HCT116 (cell line): ENCODE results near the gene HGFAC. TPM values are rescaled to one million over a fixed set of nuclear protein-coding genes. Genes with fewer than 3 reads are reported as not detected.

Experiments
- ATAC-seq: fragments of 200-7000 bp; cut with Tn5 transposase; 2 replicates; pipeline ENCODE4 v1.9.1; 2020; ENCODE audit warnings: mild to moderate bottlenecking, moderate library complexity
- BruUV-seq: library from RNA; stranded (reverse); fragments of 400-500 nt; replicated peaks from 2 replicates; lab custom pipeline; 2021; lab: Mats Ljungman, UMichigan
- CTCF ChIA-PET: fragments of 300-600 bp; sonication (Branson Sonifier 250); formaldehyde crosslinking; loops from one replicate; lab custom pipeline; 2021; ENCODE audit warnings: antibody characterized with exemption; lab: Charles Lee
- POLR2A ChIA-PET: fragments of 300-600, 350-600 bp; sonication (Branson Sonifier 250); formaldehyde crosslinking; loops from one replicate; lab custom pipeline; 2021; ENCODE audit warnings: antibody characterized with exemption; lab: Charles Lee
- RAD21 ChIA-PET, 2 experiments: fragments of 300-600 bp; sonication (Branson Sonifier 250); formaldehyde crosslinking; loops; one replicate each; lab custom pipeline; 2023; ENCODE audit warnings: low total read pairs in 2 of 2; ENCODE audit not compliant: uncharacterized antibody in 2 of 2, unreplicated experiment in 2 of 2, low non-redundant PET in 1 of 2; lab: Charles Lee
- DNase-seq: peaks from one replicate; pipeline ENCODE4 v3.0.0-alpha.2; 2010; ENCODE audit warnings: low read depth, low spot score
- H2AFZ ChIP-seq: fragments of 200-600 bp; shearing (Covaris generic), sonication (generic); 2 replicates; pipeline ENCODE4 v1.6.1; 2017; ENCODE audit warnings: low read depth, mixed run types, mixed read lengths, antibody characterized with exemption, low read length; ENCODE audit not compliant: poor library complexity, severe bottlenecking
- H3K27ac ChIP-seq: 2 replicates; pipeline ENCODE4 v1.5.1; 2012; ENCODE audit warnings: low read depth, low read length
- H3K27me3 ChIP-seq: fragments of 200-600 bp; sonication (generic); 2 replicates; pipeline ENCODE4 v1.6.1; 2016; ENCODE audit warnings: mixed run types, low read length, mixed read lengths; ENCODE audit not compliant: insufficient read depth
- H3K36me3 ChIP-seq, 2 experiments: fragments of 200-500 bp in 1 of 2; fragments of 200-600 bp in 1 of 2; sonication (Bioruptor generic) in 1 of 2; sonication (generic) in 1 of 2; 2 replicates each; pipeline versions ENCODE4 v1.5.1 to v1.6.1; 2014 to 2016; ENCODE audit warnings: low read length in 2 of 2, inconsistent platforms in 1 of 2, mixed read lengths in 1 of 2, mixed run types in 1 of 2; ENCODE audit not compliant: insufficient read depth in 2 of 2, control insufficient read depth in 1 of 2
- H3K4me1 ChIP-seq, 2 experiments: fragments of 200-600 bp in 1 of 2; sonication (generic) in 1 of 2; 2 replicates each; pipeline versions ENCODE4 v1.5.1 to v1.6.1; 2012 to 2017; ENCODE audit warnings: low read length in 2 of 2, inconsistent platforms in 1 of 2, mild to moderate bottlenecking in 1 of 2, mixed read lengths in 1 of 2, mixed run types in 1 of 2, moderate library complexity in 1 of 2; ENCODE audit not compliant: insufficient read depth in 2 of 2, control insufficient read depth in 1 of 2
- H3K4me2 ChIP-seq: fragments of 200-600 bp; sonication (generic); 2 replicates; pipeline ENCODE4 v1.6.1; 2017; ENCODE audit warnings: mixed run types, low read length, mixed read lengths
- H3K4me3 ChIP-seq, 2 experiments: fragments of 200-600 bp in 1 of 2; sonication (generic) in 1 of 2; replicated peaks in 1 of 2; 2 replicates each; pipeline ENCODE4 v1.5.1; 2011 to 2016; ENCODE audit warnings: low read length in 2 of 2, control low read depth in 1 of 2, low read depth in 1 of 2, mild to moderate bottlenecking in 1 of 2, mixed read lengths in 1 of 2, mixed run types in 1 of 2
- H3K79me2 ChIP-seq: fragments of 200-600 bp; sonication (generic); 2 replicates; pipeline ENCODE4 v1.6.1; 2017; ENCODE audit warnings: mild to moderate bottlenecking, mixed run types, low read length, moderate library complexity, mixed read lengths; ENCODE audit not compliant: insufficient read depth
- H3K9ac ChIP-seq: fragments of 200-600 bp; sonication (generic); 2 replicates; pipeline ENCODE4 v1.6.1; 2016; ENCODE audit warnings: low read length, mixed read lengths
- H3K9me2 ChIP-seq: fragments of 200-600 bp; sonication (generic), shearing (Covaris generic); 2 replicates; pipeline ENCODE4 v1.6.1; 2017; ENCODE audit warnings: mixed run types, mild to moderate bottlenecking, moderate library complexity; ENCODE audit not compliant: insufficient read depth
- H3K9me3 ChIP-seq, 2 experiments: fragments of 200-500 bp in 1 of 2; fragments of 200-600 bp in 1 of 2; sonication (Bioruptor generic) in 1 of 2; sonication (generic) in 1 of 2; 2 replicates each; pipeline ENCODE4 v1.6.1; 2014 to 2017; ENCODE audit warnings: low read length in 2 of 2, mixed read lengths in 2 of 2, inconsistent platforms in 1 of 2, low read depth in 1 of 2, mild to moderate bottlenecking in 1 of 2, mixed run types in 1 of 2, moderate library complexity in 1 of 2; ENCODE audit not compliant: control insufficient read depth in 1 of 2, insufficient read depth in 1 of 2
- H4K20me1 ChIP-seq: fragments of 200-600 bp; sonication (generic), shearing (Covaris generic); 2 replicates; pipeline ENCODE4 v1.6.1; 2017; ENCODE audit warnings: mixed run types, mild to moderate bottlenecking, moderate library complexity; ENCODE audit not compliant: insufficient read depth
- ATF3 ChIP-seq: IDR thresholded peaks from 2 replicates; pipeline ENCODE4 v1.6.1; 2012
- CBX3 ChIP-seq: IDR thresholded peaks from 2 replicates; pipeline ENCODE4 v1.6.1; 2012; ENCODE audit warnings: low read depth
- CTCF ChIP-seq, 3 experiments: fragments of 200-600 bp in 1 of 3; sonication (generic) in 1 of 3; IDR thresholded peaks in 2 of 3; conservative IDR thresholded peaks in 1 of 3; 2 replicates each; pipeline ENCODE4 v1.5.1; 2012 to 2017; ENCODE audit warnings: low read depth in 2 of 3, low read length in 2 of 3, antibody characterized with exemption in 1 of 3, borderline replicate concordance in 1 of 3, control low read depth in 1 of 3, mild to moderate bottlenecking in 1 of 3, mixed read lengths in 1 of 3, mixed run types in 1 of 3, moderate library complexity in 1 of 3; ENCODE audit not compliant: insufficient read depth in 1 of 3
- ELF1 ChIP-seq: IDR thresholded peaks from 2 replicates; pipeline ENCODE4 v1.6.1; 2012; ENCODE audit warnings: low read depth, borderline replicate concordance
- EZH2 ChIP-seq: fragments of 200-600 bp; sonication (generic); IDR thresholded peaks from 2 replicates; pipeline ENCODE4 v1.6.1; 2017; ENCODE audit warnings: antibody characterized with exemption, mixed run types
- EZH2phosphoT487 ChIP-seq: fragments of 200-600 bp; IDR thresholded peaks from 2 replicates; pipeline ENCODE4 v1.6.1; 2018; ENCODE audit warnings: antibody characterized with exemption, borderline replicate concordance
- FOSL1 ChIP-seq: IDR thresholded peaks from 2 replicates; pipeline ENCODE4 v1.6.1; 2012; ENCODE audit warnings: low read depth
- JUND ChIP-seq: IDR thresholded peaks from 2 replicates; pipeline ENCODE4 v1.6.1; 2012
- POLR2A ChIP-seq: IDR thresholded peaks from 2 replicates; pipeline ENCODE4 v1.7.0; 2011; ENCODE audit warnings: borderline replicate concordance; ENCODE audit not compliant: insufficient read depth, insufficient read length; ENCODE audit errors: extremely low read depth
- POLR2AphosphoS5 ChIP-seq: IDR thresholded peaks from 2 replicates; pipeline ENCODE4 v1.6.1; 2011; ENCODE audit warnings: mild to moderate bottlenecking, low read depth, low read length, moderate library complexity
- RAD21 ChIP-seq: IDR thresholded peaks from 2 replicates; pipeline ENCODE4 v1.6.1; 2012; ENCODE audit warnings: low read depth, mild to moderate bottlenecking
- SIN3A ChIP-seq: IDR thresholded peaks from 2 replicates; pipeline ENCODE4 v1.6.1; 2012; ENCODE audit warnings: low read depth
- SP1 ChIP-seq: IDR thresholded peaks from 2 replicates; pipeline ENCODE4 v1.6.1; 2012; ENCODE audit warnings: low read depth
- SRF ChIP-seq: IDR thresholded peaks from 2 replicates; pipeline ENCODE4 v1.6.1; 2012; ENCODE audit warnings: low read depth
- YY1 ChIP-seq: IDR thresholded peaks from 2 replicates; pipeline ENCODE4 v1.6.1; 2011; ENCODE audit warnings: low read length, low read depth, moderate library complexity, mild to moderate bottlenecking; ENCODE audit not compliant: insufficient replicate concordance; ENCODE audit errors: extremely low read depth
- ZFX ChIP-seq: fragments of 450-650 bp; IDR thresholded peaks from 2 replicates; pipeline ENCODE4 v1.6.1; 2017
- intact Hi-C: fragments of 100-400 bp; cut with micrococcal nuclease; formaldehyde crosslinking; loops from 2 replicates; pipeline ENCODE4 v1.10.0; 2022
- total RNA-seq: library from RNA; stranded (reverse); gene quantifications from one replicate; pipeline ENCODE4 v1.2.1, GENCODE V29; 2021; ENCODE audit not compliant: unreplicated experiment

Gene HGFAC
- total RNA-seq, 1 experiment from 2014 or later: 1.1 TPM

DNA sequence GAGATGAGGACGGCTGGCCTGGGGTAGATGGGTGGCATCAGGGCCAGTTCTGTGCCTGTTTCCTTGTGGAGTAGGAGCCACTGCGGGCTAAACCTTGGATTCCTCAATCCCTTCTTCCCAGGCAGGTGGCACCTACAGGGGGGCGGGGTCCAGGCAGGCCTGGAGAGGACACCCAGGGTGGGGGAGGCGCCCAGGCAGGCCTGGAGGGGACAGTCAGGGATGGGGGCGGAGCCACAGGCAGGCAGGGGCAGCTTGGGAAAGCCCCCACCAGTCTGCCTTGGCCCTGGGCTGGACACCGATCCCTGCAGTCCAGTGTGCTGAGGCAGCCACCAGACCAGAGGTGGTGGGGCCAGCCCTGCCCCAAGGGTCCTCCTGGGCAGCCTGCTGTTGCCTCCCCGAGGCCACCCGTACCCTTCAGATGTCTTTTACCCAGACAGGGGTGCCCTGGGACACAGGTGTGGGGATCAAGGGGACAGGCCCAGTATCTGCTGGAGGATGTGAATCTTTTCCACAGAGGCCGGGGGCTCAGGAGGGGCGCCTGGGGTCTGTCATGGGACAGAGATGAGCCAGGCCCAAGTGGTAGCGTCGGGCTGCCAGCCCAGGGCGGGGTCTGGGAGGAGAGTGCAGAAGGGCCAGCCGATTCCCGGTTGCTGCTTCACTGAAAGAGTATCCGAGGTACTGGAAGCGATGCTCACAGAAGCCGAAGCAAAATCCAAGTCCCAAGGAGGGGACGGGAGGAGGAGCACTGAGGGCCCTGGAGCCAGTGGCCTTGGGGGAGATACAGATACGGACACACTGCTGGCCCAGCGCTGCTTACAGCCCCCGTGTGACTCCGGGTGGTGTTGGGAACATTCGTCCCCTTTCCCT is 56.0 kb downstream of the HGFAC start:
- ChIA-PET RAD21 (no interaction called here), CTCF (no interaction called here), POLR2A (no interaction called here)
- H3K79me2 ChIP-seq: peaks cover 4% of the 10 kb centered on the region; the same call in 1 of the 2 replicates
- ATAC-seq: 0 out of 2 replicates have a peak, but pooled peaks have one; percentile 16
- no peak overlapping the region for H3K27ac ChIP-seq
- DNase-seq: no peak
- H3K9me3 ChIP-seq: no peaks in the 10 kb centered on the region
- TF ChIP-seq CBX3 (no peak), ZFX (no peak), YY1 (no peak), SP1 (no peak), POLR2A (no peak), RAD21 (no peak), JUND (no peak), POLR2AphosphoS5 (no peak), SIN3A (no peak)
- BruUV-seq: no TSS peak
- H3K27me3 ChIP-seq: no peaks in the 10 kb centered on the region
- H4K20me1 ChIP-seq: no peaks in the 10 kb centered on the region
- no peak overlapping the region for H3K9ac ChIP-seq
- H2AFZ ChIP-seq: no peak overlapping the region
- no peaks in the 10 kb centered on the region for H3K4me1 ChIP-seq
- no peak overlapping the region for H3K4me3 ChIP-seq
- intact Hi-C loops: no loop called here
- H3K36me3 ChIP-seq: no peaks in the 10 kb centered on the region
- no peaks in the 10 kb centered on the region for H3K9me2 ChIP-seq
- H3K4me2 ChIP-seq: no peak overlapping the region

GRCh38 chr4:3498407-3498806 is 56.6 kb downstream of the HGFAC start:
- Histone ChIP-seq H3K9me3 (no peaks in the 10 kb centered on the region), H3K9ac (no peak overlapping the region), H4K20me1 (no peaks in the 10 kb centered on the region), H3K4me3 (no peak overlapping the region), H2AFZ (no peak overlapping the region), H3K27me3 (no peaks in the 10 kb centered on the region), H3K4me2 (no peak overlapping the region), H3K79me2 (peaks cover 6% of the 10 kb centered on the region; the same call in 1 of the 2 replicates), H3K27ac (no peak overlapping the region), H3K9me2 (no peaks in the 10 kb centered on the region), H3K4me1 (no peaks in the 10 kb centered on the region), H3K36me3 (peaks cover 0 to under 1% of the 10 kb centered on the region in 2 experiments; a peak in 1 of 4 replicates)
- BruUV-seq: no TSS peak
- RAD21 ChIA-PET: no interaction called here
- no peak for ATAC-seq
- CTCF ChIA-PET: no interaction called here
- DNase-seq: no peak
- POLR2A ChIA-PET: no interaction called here
- intact Hi-C loops: no loop called here
- TF ChIP-seq JUND: no peak
- no peak for TF ChIP-seq SIN3A
- TF ChIP-seq YY1: no peak
- TF ChIP-seq EZH2phosphoT487: no peak
- TF ChIP-seq POLR2A: no peak
- no peak for TF ChIP-seq FOSL1
- no peak for TF ChIP-seq ZFX
- no peak for TF ChIP-seq RAD21
- no peak for TF ChIP-seq SRF
- TF ChIP-seq EZH2: no peak
- no peak for TF ChIP-seq CBX3
- TF ChIP-seq ATF3: no peak
- TF ChIP-seq ELF1: no peak
- TF ChIP-seq POLR2AphosphoS5: no peak
- TF ChIP-seq CTCF (IDR thresholded peaks at IDR 0.05 in 2 of 3, conservative IDR thresholded peaks at IDR 0.05 in 1 of 3; ENCODE audit: borderline replicate concordance in 1 of 3, insufficient read depth in 1 of 3, low read depth in 2 of 3, low read length in 2 of 3): no peak
